SK-N-SH (cell line): Measurements from ENCODE around the gene TBC1D13. TPM values are rescaled to one million over a fixed set of nuclear protein-coding genes. Genes with fewer than 3 reads are reported as not detected.

Experiments used
- CTCF ChIA-PET: fragments of 300-600, 350-600 bp; formaldehyde crosslinking; extraction: SDS; loops from one replicate; lab custom pipeline; 2021; lab: Yijun Ruan, JAX
- POLR2A ChIA-PET: fragments of 350-600 bp; sonication (Branson Sonifier 250); formaldehyde crosslinking; extraction: SDS; loops from one replicate; lab custom pipeline; 2020; ENCODE audit warnings: antibody characterized with exemption, inconsistent platforms; lab: Yijun Ruan, JAX
- DNase-seq: peaks from one replicate; pipeline ENCODE4 v3.0.0; 2012
- H2AFZ ChIP-seq: fragments of 200-600 bp; sonication (generic); 2 replicates; pipeline ENCODE4 v1.8.1; 2016; ENCODE audit warnings: antibody characterized with exemption, mild to moderate bottlenecking, low read depth
- H3F3A ChIP-seq: fragments of 200-600 bp; sonication (generic); replicated peaks from 2 replicates; pipeline ENCODE3; 2016; ENCODE audit warnings: antibody characterized with exemption, mild to moderate bottlenecking; ENCODE audit not compliant: insufficient read depth
- H3K27ac ChIP-seq, 2 experiments: fragments of 200-500 bp in 1 of 2; fragments of 200-600 bp in 1 of 2; sonication (Bioruptor generic) in 1 of 2; sonication (generic), shearing (Covaris generic) in 1 of 2; 2 replicates each; pipeline versions ENCODE4 v1.5.1 to v1.6.1; 2014 to 2016; ENCODE audit warnings: low read depth in 2 of 2, inconsistent platforms in 1 of 2, low read length in 1 of 2, mild to moderate bottlenecking in 1 of 2, mixed read lengths in 1 of 2
- H3K27me3 ChIP-seq: fragments of 200-600 bp; sonication (generic), shearing (Covaris generic); 2 replicates; pipeline ENCODE4 v1.6.1; 2016; ENCODE audit warnings: mixed run types; ENCODE audit not compliant: insufficient read depth
- H3K36me3 ChIP-seq, 2 experiments: fragments of 200-500 bp in 1 of 2; fragments of 200-600 bp in 1 of 2; sonication (Bioruptor generic) in 1 of 2; sonication (generic) in 1 of 2; replicated peaks in 1 of 2; 2 replicates each; pipeline versions ENCODE3 to v1.5.1; 2014 to 2016; ENCODE audit warnings: low read length in 1 of 2, mild to moderate bottlenecking in 1 of 2; ENCODE audit not compliant: insufficient read depth in 2 of 2, control insufficient read depth in 1 of 2
- H3K4me1 ChIP-seq, 2 experiments: fragments of 200-500 bp in 1 of 2; fragments of 200-600 bp in 1 of 2; sonication (Bioruptor generic) in 1 of 2; sonication (generic), shearing (Covaris generic) in 1 of 2; 2 replicates each; pipeline versions ENCODE4 v1.5.1 to v1.6.1; 2014 to 2016; ENCODE audit warnings: low read depth in 1 of 2, low read length in 1 of 2, mixed run types in 1 of 2; ENCODE audit not compliant: insufficient read depth in 2 of 2, control insufficient read depth in 1 of 2
- H3K4me2 ChIP-seq: fragments of 200-600 bp; sonication (generic), shearing (Covaris generic); 2 replicates; pipeline ENCODE4 v1.6.1; 2017; ENCODE audit warnings: mixed run types
- H3K4me3 ChIP-seq, 2 experiments: fragments of 200-500 bp in 1 of 2; fragments of 200-600 bp in 1 of 2; sonication (Bioruptor generic) in 1 of 2; sonication (generic), shearing (Covaris generic) in 1 of 2; 2 replicates each; pipeline versions ENCODE4 v1.5.1 to v1.8.1; 2014 to 2016; ENCODE audit warnings: low read depth in 2 of 2, inconsistent platforms in 1 of 2, low read length in 1 of 2, mild to moderate bottlenecking in 1 of 2, mixed read lengths in 1 of 2, moderate library complexity in 1 of 2
- H3K79me2 ChIP-seq: fragments of 200-600 bp; sonication (generic); 2 replicates; pipeline ENCODE4 v1.8.1; 2017; ENCODE audit warnings: mild to moderate bottlenecking; ENCODE audit not compliant: insufficient read depth
- H3K9ac ChIP-seq: fragments of 200-600 bp; sonication (generic); 2 replicates; pipeline ENCODE4 v1.6.1; 2017; ENCODE audit warnings: mixed run types
- H3K9me2 ChIP-seq: fragments of 200-600 bp; sonication (generic); 2 replicates; pipeline ENCODE4 v1.6.1; 2017; ENCODE audit warnings: mixed run types
- H3K9me3 ChIP-seq: fragments of 200-600 bp; sonication (generic); 2 replicates; pipeline ENCODE4 v1.6.1; 2017; ENCODE audit warnings: mixed run types, mild to moderate bottlenecking, moderate library complexity
- H4K20me1 ChIP-seq: fragments of 200-600 bp; sonication (generic); 2 replicates; pipeline ENCODE4 v1.6.1; 2017; ENCODE audit warnings: mild to moderate bottlenecking, mixed run types; ENCODE audit not compliant: insufficient read depth
- EP300 ChIP-seq, 2 experiments: IDR thresholded peaks; 2 replicates each; pipeline versions ENCODE4 v1.4.0 to v1.6.1; 2012; ENCODE audit warnings: borderline replicate concordance in 1 of 2, low read depth in 1 of 2, low read length in 1 of 2
- FOSL2 ChIP-seq: IDR thresholded peaks from 2 replicates; pipeline ENCODE4 v1.4.0; 2012; ENCODE audit warnings: low read depth, mild to moderate bottlenecking, moderate library complexity, borderline replicate concordance
- FOXJ3 ChIP-seq: sonication (generic); formaldehyde crosslinking; IDR thresholded peaks from 2 replicates; pipeline ENCODE4 v1.5.1; 2020; ENCODE audit warnings: mild to moderate bottlenecking, missing genetic modification reagents
- FOXM1 ChIP-seq: IDR thresholded peaks from 2 replicates; pipeline ENCODE4 v1.4.0; 2012; ENCODE audit warnings: low read depth, mild to moderate bottlenecking
- GABPA ChIP-seq: IDR thresholded peaks from 2 replicates; pipeline ENCODE4 v1.4.0; 2012; ENCODE audit warnings: low read depth, mild to moderate bottlenecking
- RAD21 ChIP-seq: IDR thresholded peaks from 2 replicates; pipeline ENCODE4 v1.6.1; 2012; ENCODE audit warnings: mild to moderate bottlenecking, low read length
- RCOR1 ChIP-seq: fragments of 150-350 bp; IDR thresholded peaks from 2 replicates; pipeline ENCODE4 v1.6.1; 2017; ENCODE audit warnings: antibody characterized with exemption, low read length
- RXRA ChIP-seq: IDR thresholded peaks from 2 replicates; pipeline ENCODE4 v1.4.0; 2012; ENCODE audit warnings: low read depth, mild to moderate bottlenecking, borderline replicate concordance
- SMC3 ChIP-seq: IDR thresholded peaks from 2 replicates; pipeline ENCODE4 v1.6.1; 2012; ENCODE audit warnings: low read depth, low read length, improper control_type of control experiment
- TCF12 ChIP-seq: IDR thresholded peaks from 2 replicates; pipeline ENCODE4 v1.4.0; 2012
- TEAD4 ChIP-seq: IDR thresholded peaks from 2 replicates; pipeline ENCODE4 v1.4.0; 2012; ENCODE audit warnings: mild to moderate bottlenecking, borderline replicate concordance; ENCODE audit not compliant: insufficient read depth
- USF1 ChIP-seq: IDR thresholded peaks from 2 replicates; pipeline ENCODE4 v1.4.0; 2012; ENCODE audit warnings: low read depth, borderline replicate concordance
- YY1 ChIP-seq: IDR thresholded peaks from 2 replicates; pipeline ENCODE4 v1.4.0; 2012; ENCODE audit warnings: low read depth, mild to moderate bottlenecking
- WGBS: methylation state at CpG from one replicate; pipeline ENCODE4 v1.1.6; 2017; ENCODE audit warnings: low lambda C conversion rate; 5-methylcytosine and 5-hydroxymethylcytosine counted together
- polyA plus RNA-seq, 3 experiments: library from polyadenylated mRNA; depleted of rRNA; stranded (reverse); fragments of >200 nt; gene quantifications; 2 replicates each; pipeline ENCODE4 v1.2.3, GENCODE V29; 2012
- TF ChIP-seq, protein P1 (sequence below): IDR thresholded peaks from 2 replicates; pipeline ENCODE4; 2012
- TF ChIP-seq, protein P2 (sequence below): fragments of 150-350 bp; IDR thresholded peaks from 2 replicates; pipeline ENCODE4 v1.6.1; 2016; ENCODE audit warnings: mild to moderate bottlenecking, low read depth, low read length
- TF ChIP-seq, protein P3 (sequence below): fragments of 150-350 bp; IDR thresholded peaks from 2 replicates; pipeline ENCODE4 v1.6.1; 2017; ENCODE audit warnings: antibody characterized with exemption, low read length, low read depth, borderline replicate concordance
- TF ChIP-seq, protein P4 (sequence below): fragments of 200-600 bp; sonication (generic); IDR thresholded peaks from 2 replicates; pipeline ENCODE4 v1.6.1; 2017; ENCODE audit warnings: antibody characterized with exemption, mild to moderate bottlenecking, moderate library complexity
- TF ChIP-seq, protein P5 (sequence below): IDR thresholded peaks from 2 replicates; pipeline ENCODE4 v1.6.1; 2012; ENCODE audit warnings: mild to moderate bottlenecking, low read depth, low read length, moderate library complexity

The TBC1D13 gene
- polyA plus RNA-seq, 1 of the 3 experiments (the other 2 are of a cell fraction) = 19.1 TPM

DNA sequence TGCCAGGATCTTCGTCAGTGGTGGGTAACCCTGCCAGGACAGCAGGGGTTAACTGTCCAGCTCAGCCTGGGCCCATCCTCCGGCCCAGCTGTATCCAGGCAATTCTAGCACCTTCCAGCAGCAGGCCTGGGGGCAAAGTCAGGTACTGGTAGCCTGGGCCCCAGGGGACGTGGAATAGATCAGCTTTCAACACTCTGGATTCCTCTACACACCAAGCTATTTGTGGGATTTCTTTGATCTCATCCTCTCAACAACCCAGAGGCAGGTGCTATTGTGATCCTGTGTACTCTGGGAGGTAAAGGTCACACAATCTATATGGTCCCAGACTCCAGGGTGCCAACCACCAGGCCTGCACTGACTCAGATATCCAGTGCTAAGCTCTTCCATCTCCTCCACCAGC is 51.3 kb downstream of the TBC1D13 start:
- ChIA-PET CTCF (interaction anchor here (1.0 to 3.0 kb wide), 2 partner anchors 14 to 26 kb away, joined by 3 to 8 read pairs; no protein-coding TSS in a partner anchor), POLR2A (interaction anchor here (0.9 kb wide), 1 partner anchor 9 kb away, joined by 3 read pairs; the partner anchor contains the start of gene SPOUT1)
- no peaks in the 10 kb centered on the region for H3K79me2 ChIP-seq
- no peaks in the 10 kb centered on the region for H3K9me2 ChIP-seq
- no peak overlapping the region for H3K4me2 ChIP-seq
- TF ChIP-seq SMC3 (no peak), EP300 (IDR thresholded peaks at IDR 0.05; ENCODE audit: borderline replicate concordance in 1 of 2, low read depth in 1 of 2, low read length in 1 of 2) (no peak), FOSL2 (no peak), RXRA (no peak), TCF12 (no peak), RCOR1 (no peak)
- TF ChIP-seq, protein P1, sequence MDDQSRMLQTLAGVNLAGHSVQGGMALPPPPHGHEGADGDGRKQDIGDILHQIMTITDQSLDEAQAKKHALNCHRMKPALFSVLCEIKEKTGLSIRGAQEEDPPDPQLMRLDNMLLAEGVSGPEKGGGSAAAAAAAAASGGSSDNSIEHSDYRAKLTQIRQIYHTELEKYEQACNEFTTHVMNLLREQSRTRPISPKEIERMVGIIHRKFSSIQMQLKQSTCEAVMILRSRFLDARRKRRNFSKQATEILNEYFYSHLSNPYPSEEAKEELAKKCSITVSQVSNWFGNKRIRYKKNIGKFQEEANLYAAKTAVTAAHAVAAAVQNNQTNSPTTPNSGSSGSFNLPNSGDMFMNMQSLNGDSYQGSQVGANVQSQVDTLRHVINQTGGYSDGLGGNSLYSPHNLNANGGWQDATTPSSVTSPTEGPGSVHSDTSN = no peak
- no peaks in the 10 kb centered on the region for H3K36me3 ChIP-seq
- WGBS = no CpG with 5 or more reads among the region's 3 CpGs
- no peak overlapping the region for H3K9ac ChIP-seq
- H3K27me3 ChIP-seq = no peaks in the 10 kb centered on the region
- no peak overlapping the region for H2AFZ ChIP-seq
- no peak overlapping the region for H3K4me3 ChIP-seq
- no peak for DNase-seq
- H4K20me1 ChIP-seq = no peaks in the 10 kb centered on the region
- H3K4me1 ChIP-seq = no peaks in the 10 kb centered on the region
- H3K27ac ChIP-seq = no peak overlapping the region
- no peaks in the 10 kb centered on the region for H3F3A ChIP-seq
- no peaks in the 10 kb centered on the region for H3K9me3 ChIP-seq

DNA sequence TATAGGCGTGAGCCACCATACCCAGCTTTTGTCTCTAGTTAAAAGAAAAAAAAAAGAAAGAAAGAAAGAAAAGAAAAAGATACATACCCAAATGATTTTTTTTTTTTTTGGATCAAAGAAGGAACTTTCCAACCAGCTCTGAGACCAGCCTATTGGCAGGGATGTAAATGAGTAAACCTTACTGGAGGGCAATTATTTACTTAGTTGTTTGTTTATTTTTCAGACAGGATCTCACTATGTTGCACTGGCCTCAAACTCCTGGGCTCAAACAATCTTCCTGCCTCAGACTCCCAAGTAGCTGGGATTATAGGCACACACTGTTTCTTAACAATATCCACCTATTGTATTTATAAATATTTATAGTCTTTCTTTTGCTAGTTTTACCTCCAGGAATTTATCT is 53.5 kb downstream of the TBC1D13 start:
- Histone ChIP-seq H3K79me2 (no peaks in the 10 kb centered on the region), H2AFZ (no peak overlapping the region), H3K9ac (no peak overlapping the region), H3K27me3 (no peaks in the 10 kb centered on the region), H3K4me1 (peaks cover 0 to 7% of the 10 kb centered on the region in 2 experiments; a peak in 1 of 4 replicates), H3K4me2 (no peak overlapping the region), H3K9me2 (no peaks in the 10 kb centered on the region), H4K20me1 (no peaks in the 10 kb centered on the region), H3K9me3 (no peaks in the 10 kb centered on the region), H3K4me3 (no peak overlapping the region), H3K36me3 (no peaks in the 10 kb centered on the region), H3F3A (no peaks in the 10 kb centered on the region), H3K27ac (no peak overlapping the region)
- ChIA-PET POLR2A (no interaction called here), CTCF (no interaction called here)
- no peak for DNase-seq
- 90% methylated on average over 1 of the region's 1 CpG for WGBS
- TF ChIP-seq, protein P2, sequence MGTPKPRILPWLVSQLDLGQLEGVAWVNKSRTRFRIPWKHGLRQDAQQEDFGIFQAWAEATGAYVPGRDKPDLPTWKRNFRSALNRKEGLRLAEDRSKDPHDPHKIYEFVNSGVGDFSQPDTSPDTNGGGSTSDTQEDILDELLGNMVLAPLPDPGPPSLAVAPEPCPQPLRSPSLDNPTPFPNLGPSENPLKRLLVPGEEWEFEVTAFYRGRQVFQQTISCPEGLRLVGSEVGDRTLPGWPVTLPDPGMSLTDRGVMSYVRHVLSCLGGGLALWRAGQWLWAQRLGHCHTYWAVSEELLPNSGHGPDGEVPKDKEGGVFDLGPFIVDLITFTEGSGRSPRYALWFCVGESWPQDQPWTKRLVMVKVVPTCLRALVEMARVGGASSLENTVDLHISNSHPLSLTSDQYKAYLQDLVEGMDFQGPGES = no peak
- TF ChIP-seq, protein P3, sequence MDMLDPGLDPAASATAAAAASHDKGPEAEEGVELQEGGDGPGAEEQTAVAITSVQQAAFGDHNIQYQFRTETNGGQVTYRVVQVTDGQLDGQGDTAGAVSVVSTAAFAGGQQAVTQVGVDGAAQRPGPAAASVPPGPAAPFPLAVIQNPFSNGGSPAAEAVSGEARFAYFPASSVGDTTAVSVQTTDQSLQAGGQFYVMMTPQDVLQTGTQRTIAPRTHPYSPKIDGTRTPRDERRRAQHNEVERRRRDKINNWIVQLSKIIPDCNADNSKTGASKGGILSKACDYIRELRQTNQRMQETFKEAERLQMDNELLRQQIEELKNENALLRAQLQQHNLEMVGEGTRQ = no peak
- TF ChIP-seq RAD21 (no peak), GABPA (no peak), FOXM1 (no peak), FOXJ3 (CRISPR knock-in tag) (no peak), TEAD4 (no peak), RCOR1 (no peak), YY1 (no peak), USF1 (no peak)
- TF ChIP-seq, protein P4, sequence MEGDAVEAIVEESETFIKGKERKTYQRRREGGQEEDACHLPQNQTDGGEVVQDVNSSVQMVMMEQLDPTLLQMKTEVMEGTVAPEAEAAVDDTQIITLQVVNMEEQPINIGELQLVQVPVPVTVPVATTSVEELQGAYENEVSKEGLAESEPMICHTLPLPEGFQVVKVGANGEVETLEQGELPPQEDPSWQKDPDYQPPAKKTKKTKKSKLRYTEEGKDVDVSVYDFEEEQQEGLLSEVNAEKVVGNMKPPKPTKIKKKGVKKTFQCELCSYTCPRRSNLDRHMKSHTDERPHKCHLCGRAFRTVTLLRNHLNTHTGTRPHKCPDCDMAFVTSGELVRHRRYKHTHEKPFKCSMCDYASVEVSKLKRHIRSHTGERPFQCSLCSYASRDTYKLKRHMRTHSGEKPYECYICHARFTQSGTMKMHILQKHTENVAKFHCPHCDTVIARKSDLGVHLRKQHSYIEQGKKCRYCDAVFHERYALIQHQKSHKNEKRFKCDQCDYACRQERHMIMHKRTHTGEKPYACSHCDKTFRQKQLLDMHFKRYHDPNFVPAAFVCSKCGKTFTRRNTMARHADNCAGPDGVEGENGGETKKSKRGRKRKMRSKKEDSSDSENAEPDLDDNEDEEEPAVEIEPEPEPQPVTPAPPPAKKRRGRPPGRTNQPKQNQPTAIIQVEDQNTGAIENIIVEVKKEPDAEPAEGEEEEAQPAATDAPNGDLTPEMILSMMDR = no peak
- TF ChIP-seq, protein P5, sequence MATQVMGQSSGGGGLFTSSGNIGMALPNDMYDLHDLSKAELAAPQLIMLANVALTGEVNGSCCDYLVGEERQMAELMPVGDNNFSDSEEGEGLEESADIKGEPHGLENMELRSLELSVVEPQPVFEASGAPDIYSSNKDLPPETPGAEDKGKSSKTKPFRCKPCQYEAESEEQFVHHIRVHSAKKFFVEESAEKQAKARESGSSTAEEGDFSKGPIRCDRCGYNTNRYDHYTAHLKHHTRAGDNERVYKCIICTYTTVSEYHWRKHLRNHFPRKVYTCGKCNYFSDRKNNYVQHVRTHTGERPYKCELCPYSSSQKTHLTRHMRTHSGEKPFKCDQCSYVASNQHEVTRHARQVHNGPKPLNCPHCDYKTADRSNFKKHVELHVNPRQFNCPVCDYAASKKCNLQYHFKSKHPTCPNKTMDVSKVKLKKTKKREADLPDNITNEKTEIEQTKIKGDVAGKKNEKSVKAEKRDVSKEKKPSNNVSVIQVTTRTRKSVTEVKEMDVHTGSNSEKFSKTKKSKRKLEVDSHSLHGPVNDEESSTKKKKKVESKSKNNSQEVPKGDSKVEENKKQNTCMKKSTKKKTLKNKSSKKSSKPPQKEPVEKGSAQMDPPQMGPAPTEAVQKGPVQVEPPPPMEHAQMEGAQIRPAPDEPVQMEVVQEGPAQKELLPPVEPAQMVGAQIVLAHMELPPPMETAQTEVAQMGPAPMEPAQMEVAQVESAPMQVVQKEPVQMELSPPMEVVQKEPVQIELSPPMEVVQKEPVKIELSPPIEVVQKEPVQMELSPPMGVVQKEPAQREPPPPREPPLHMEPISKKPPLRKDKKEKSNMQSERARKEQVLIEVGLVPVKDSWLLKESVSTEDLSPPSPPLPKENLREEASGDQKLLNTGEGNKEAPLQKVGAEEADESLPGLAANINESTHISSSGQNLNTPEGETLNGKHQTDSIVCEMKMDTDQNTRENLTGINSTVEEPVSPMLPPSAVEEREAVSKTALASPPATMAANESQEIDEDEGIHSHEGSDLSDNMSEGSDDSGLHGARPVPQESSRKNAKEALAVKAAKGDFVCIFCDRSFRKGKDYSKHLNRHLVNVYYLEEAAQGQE = no peak
